ENCODE data around the gene RUNX3. TPM values are rescaled to one million over a fixed set of nuclear protein-coding genes. Genes with fewer than 3 reads are reported as not detected.

The RUNX3 gene
- total RNA-seq, 1 experiment from 2014 or later: 22.6 TPM

- no peak overlapping the region for H2AFZ ChIP-seq (ENCODE audit: low read depth, low read length, poor library complexity, severe bottlenecking)
- no peak for DNase-seq (ENCODE audit: low read depth, low spot score)
- no TSS peak for BruUV-seq (replicated peaks)
- RAD21 ChIA-PET (ENCODE audit: low non-redundant PET in 1 of 2, low total read pairs in 2 of 2, uncharacterized antibody in 2 of 2, unreplicated experiment in 2 of 2): no interaction called here
- H3K79me2 ChIP-seq (ENCODE audit: insufficient read depth, low read length): no peaks in the 10 kb centered on the region
- no peaks in the 10 kb centered on the region for H4K20me1 ChIP-seq (ENCODE audit: insufficient read depth)
- no peaks in the 10 kb centered on the region for H3K9me3 ChIP-seq (ENCODE audit: control insufficient read depth in 1 of 2, insufficient read depth in 1 of 2, low read depth in 1 of 2, low read length in 2 of 2)
- POLR2A ChIA-PET: no interaction called here
- no peaks in the 10 kb centered on the region for H3K27me3 ChIP-seq (ENCODE audit: insufficient read depth, low read length)
- TF ChIP-seq POLR2AphosphoS5 (IDR thresholded peaks at IDR 0.05; ENCODE audit: low read depth, low read length): no peak
- no peak for TF ChIP-seq ZNF274 (IDR thresholded peaks at IDR 0.05; ENCODE audit: low read depth, low read length)
- no peak for TF ChIP-seq CTCF (IDR thresholded peaks at IDR 0.05 in 2 of 3, conservative IDR thresholded peaks at IDR 0.05 in 1 of 3; ENCODE audit: borderline replicate concordance in 1 of 3, insufficient read depth in 1 of 3, low read depth in 2 of 3, low read length in 2 of 3)
- TF ChIP-seq, protein P1, sequence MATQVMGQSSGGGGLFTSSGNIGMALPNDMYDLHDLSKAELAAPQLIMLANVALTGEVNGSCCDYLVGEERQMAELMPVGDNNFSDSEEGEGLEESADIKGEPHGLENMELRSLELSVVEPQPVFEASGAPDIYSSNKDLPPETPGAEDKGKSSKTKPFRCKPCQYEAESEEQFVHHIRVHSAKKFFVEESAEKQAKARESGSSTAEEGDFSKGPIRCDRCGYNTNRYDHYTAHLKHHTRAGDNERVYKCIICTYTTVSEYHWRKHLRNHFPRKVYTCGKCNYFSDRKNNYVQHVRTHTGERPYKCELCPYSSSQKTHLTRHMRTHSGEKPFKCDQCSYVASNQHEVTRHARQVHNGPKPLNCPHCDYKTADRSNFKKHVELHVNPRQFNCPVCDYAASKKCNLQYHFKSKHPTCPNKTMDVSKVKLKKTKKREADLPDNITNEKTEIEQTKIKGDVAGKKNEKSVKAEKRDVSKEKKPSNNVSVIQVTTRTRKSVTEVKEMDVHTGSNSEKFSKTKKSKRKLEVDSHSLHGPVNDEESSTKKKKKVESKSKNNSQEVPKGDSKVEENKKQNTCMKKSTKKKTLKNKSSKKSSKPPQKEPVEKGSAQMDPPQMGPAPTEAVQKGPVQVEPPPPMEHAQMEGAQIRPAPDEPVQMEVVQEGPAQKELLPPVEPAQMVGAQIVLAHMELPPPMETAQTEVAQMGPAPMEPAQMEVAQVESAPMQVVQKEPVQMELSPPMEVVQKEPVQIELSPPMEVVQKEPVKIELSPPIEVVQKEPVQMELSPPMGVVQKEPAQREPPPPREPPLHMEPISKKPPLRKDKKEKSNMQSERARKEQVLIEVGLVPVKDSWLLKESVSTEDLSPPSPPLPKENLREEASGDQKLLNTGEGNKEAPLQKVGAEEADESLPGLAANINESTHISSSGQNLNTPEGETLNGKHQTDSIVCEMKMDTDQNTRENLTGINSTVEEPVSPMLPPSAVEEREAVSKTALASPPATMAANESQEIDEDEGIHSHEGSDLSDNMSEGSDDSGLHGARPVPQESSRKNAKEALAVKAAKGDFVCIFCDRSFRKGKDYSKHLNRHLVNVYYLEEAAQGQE (IDR thresholded peaks at IDR 0.05; ENCODE audit: low read depth): no peak
- no peak for TF ChIP-seq RAD21 (IDR thresholded peaks at IDR 0.05; ENCODE audit: low read depth)
- TF ChIP-seq SIN3A (IDR thresholded peaks at IDR 0.05; ENCODE audit: low read depth): no peak
- TF ChIP-seq SRF (IDR thresholded peaks at IDR 0.05; ENCODE audit: low read depth): no peak
- no peak for TF ChIP-seq TCF7L2 (IDR thresholded peaks at IDR 0.05; ENCODE audit: borderline replicate concordance, extremely low read depth, insufficient read depth, insufficient read length)
- no peak for TF ChIP-seq EGR1 (IDR thresholded peaks at IDR 0.05; ENCODE audit: low read depth)
- no peak for TF ChIP-seq SP1 (IDR thresholded peaks at IDR 0.05; ENCODE audit: low read depth)
- no peak for TF ChIP-seq CEBPB (IDR thresholded peaks at IDR 0.05; ENCODE audit: low read depth)
- no peak for TF ChIP-seq ELF1 (IDR thresholded peaks at IDR 0.05; ENCODE audit: borderline replicate concordance, low read depth)
- no peak for TF ChIP-seq EZH2phosphoT487 (IDR thresholded peaks at IDR 0.05; ENCODE audit: borderline replicate concordance)
- TF ChIP-seq FOSL1 (IDR thresholded peaks at IDR 0.05; ENCODE audit: low read depth): no peak
- no peak for TF ChIP-seq YY1 (IDR thresholded peaks at IDR 0.05; ENCODE audit: extremely low read depth, insufficient replicate concordance, low read depth, low read length)
- no peak for TF ChIP-seq ATF3 (IDR thresholded peaks at IDR 0.05)
- CTCF ChIA-PET: no interaction called here
- H3K27ac ChIP-seq (ENCODE audit: low read depth, low read length): no peak overlapping the region
- no peak overlapping the region for H3K4me3 ChIP-seq (replicated peaks in 1 of 2; ENCODE audit: low read depth in 1 of 2, low read length in 2 of 2)
- no peaks in the 10 kb centered on the region for H3K9me2 ChIP-seq (ENCODE audit: insufficient read depth)
- no peak for ATAC-seq
- H3K4me2 ChIP-seq (ENCODE audit: low read length): no peak overlapping the region
- intact Hi-C loops (cut with micrococcal nuclease): no loop called here
- no peaks in the 10 kb centered on the region for H3K36me3 ChIP-seq (ENCODE audit: control insufficient read depth in 1 of 2, insufficient read depth in 2 of 2, low read length in 2 of 2)
- no peaks in the 10 kb centered on the region for H3K4me1 ChIP-seq (ENCODE audit: control insufficient read depth in 1 of 2, insufficient read depth in 2 of 2, low read length in 2 of 2)
- H3K9ac ChIP-seq (ENCODE audit: low read length): no peak overlapping the region
Observed at GRCh38 chr1:24896596-24897262, 33.3 kb downstream of the RUNX3 start.
